Heart left ventricle (tissue), 16 donors: ENCODE data around the gene CLDN7. TPM values are rescaled to one million over a fixed set of nuclear protein-coding genes. Genes with fewer than 3 reads are reported as not detected.
A peak's percentile ranks its signal among the peaks of the same experiment; 100 is the strongest.

Experiments
- ATAC-seq, 4 donors: fragments of 200-7000 bp; cut with Tn5 transposase; one replicate each; pipeline ENCODE4 v1.9.1; 2020 to 2022; ENCODE audit warnings: moderate library complexity in 4 of 4, mild to moderate bottlenecking in 3 of 4, moderate number of reproducible peaks in 1 of 4
- DNase-seq, 5 donors: peaks; one replicate each; pipeline ENCODE4 v3.0.0-alpha.2; 2020
- H3K27ac ChIP-seq, 12 donors: fragments of 200-600 bp; sonication (generic) in 4 of 12; one replicate each; pipeline versions ENCODE4 v1.5.0 to v1.8.0; 2016 to 2022; ENCODE audit warnings: mild to moderate bottlenecking in 2 of 12
- H3K27me3 ChIP-seq, 9 donors: fragments of 200-600 bp; sonication (generic) in 2 of 9; one replicate each; pipeline versions ENCODE4 v1.5.1 to v1.8.0; 2016 to 2022; ENCODE audit warnings: mild to moderate bottlenecking in 3 of 9
- H3K36me3 ChIP-seq, 9 donors: fragments of 200-600 bp; sonication (generic) in 2 of 9; one replicate each; pipeline versions ENCODE4 v1.5.0 to v1.8.0; 2018 to 2022; ENCODE audit warnings: mild to moderate bottlenecking in 2 of 9
- H3K4me1 ChIP-seq, 12 donors: fragments of 200-600 bp; sonication (generic) in 4 of 12; one replicate each; pipeline versions ENCODE4 v1.5.0 to v1.8.0; 2016 to 2022; ENCODE audit warnings: mild to moderate bottlenecking in 3 of 12
- H3K4me3 ChIP-seq, 12 donors: fragments of 200-600 bp; sonication (generic) in 4 of 12; one replicate each; pipeline versions ENCODE4 v1.5.0 to v1.8.0; 2017 to 2022; ENCODE audit warnings: mild to moderate bottlenecking in 9 of 12, moderate library complexity in 4 of 12
- H3K9me3 ChIP-seq, 12 donors: fragments of 200-600 bp; sonication (generic) in 4 of 12; one replicate each; pipeline versions ENCODE4 v1.5.0 to v1.8.0; 2016 to 2022; ENCODE audit warnings: mild to moderate bottlenecking in 1 of 12
- CTCF ChIP-seq, 12 donors: fragments of 200-600 bp; sonication (generic) in 4 of 12; IDR thresholded peaks; one replicate each; pipeline versions ENCODE4 v1.5.0 to v1.8.0; 2018 to 2022; ENCODE audit warnings: antibody characterized with exemption in 12 of 12, mild to moderate bottlenecking in 5 of 12
- POLR2A ChIP-seq, 2 donors: fragments of 450-650 bp; IDR thresholded peaks; one replicate each; pipeline ENCODE4 v1.6.1; 2017; ENCODE audit warnings: antibody characterized with exemption in 2 of 2, mild to moderate bottlenecking in 2 of 2, moderate library complexity in 2 of 2
- WGBS, 4 donors: extraction: QIAGEN DNeasy Blood & Tissue Kit in 2 of 4; methylation state at CpG; one replicate each; pipeline versions ENCODE4 v1.1.5 to v1.1.7; 2013 to 2018; 5-methylcytosine and 5-hydroxymethylcytosine counted together
- intact Hi-C, 10 donors: fragments of 100-400 bp; cut with DNase I; formaldehyde crosslinking; loops; one replicate each; pipeline versions ENCODE4 v1.11.1 to v1.14.2; 2022
- polyA plus RNA-seq, 2 donors: library from polyadenylated mRNA; stranded (reverse); fragments of 200-250 nt; gene quantifications; one replicate each; pipeline ENCODE4 v1.2.3, GENCODE V29; 2013
- total RNA-seq, 9 donors: library from RNA; depleted of rRNA in 2 of 9; stranded (reverse); fragments of >200 nt in 2 of 9; fragmentation: NEBNext Ultra II Directional in 3 of 9; extraction: Animal tissue kit (Norgen Biotek cat#: 25700) in 3 of 9; gene quantifications; one replicate each; pipeline versions ENCODE4 v1.1.0 to v1.2.4, GENCODE V29; 2016 to 2023
- donor health status: ischemic (EF 13 %, LVEDD 7.1; RV severe dilation, severe dysfunction).
- donor health status: healthy with polysubstance abuse.
- donor health status: DM: no; HTN: yes; CAD: no.
- donor health status: DM: no; HTN: no; CAD: no.
- donor health status: ischemic (EF 25% LVEDD 6.9; RV normal size, moderate dysfunction).
- donor health status: ischemic (EF 25% LVEDD 5.7; RV mildly dilated, moderate dysfunction).
- donor health status: healthy.
- donor health status: DM: yes; HTN: yes; CAD: no.
- donor health status: ischemic (EF 35%, LVEDD 5.7; RV mildly dilated, moderate dysfunction).
- donor health status: nonischemic (EF 11% LVEDD 7.7; RV severe dilation, severe dysfunction).
- donor health status: DM: yes; HTN: yes; CAD: no.
- donor health status: PGD.
- donor health status: ischemic (EF 29% LVEDD 5.4; RV normal size, mild dysfunction).
- donor health status: nonischemic (EF 23%, LVEDD 6.1; RV moderate dilation, normal function).

The CLDN7 gene
- total and polyA plus RNA-seq, 11 donors, result 0.36 to 2.6 (median 1.3) TPM; not detected in 2

- ATAC-seq (no peak), DNase-seq (peak in 1 of 5 donors; percentile 53)
- 70 to 80% (median 79%) methylated on average over 12 to 15 of the region's 15 CpGs for WGBS, 4 donors
- intact Hi-C loops, result no loop called here
- H3K4me1 ChIP-seq, result peaks cover 6 to 73% (median 42%) of the 10 kb centered on the region in 12 donors
- no peak overlapping the region for H3K4me3 ChIP-seq
- no peaks in the 10 kb centered on the region for H3K9me3 ChIP-seq
- no peak for TF ChIP-seq CTCF (IDR thresholded peaks at IDR 0.05)
- no peak for TF ChIP-seq POLR2A (IDR thresholded peaks at IDR 0.05)
- no peaks in the 10 kb centered on the region for H3K27me3 ChIP-seq
- H3K36me3 ChIP-seq, result peaks cover 0 to 67% (median 64%) of the 10 kb centered on the region in 9 donors
- peak overlapping the region in 3 of 12 donors; percentile 97 to 99 (median 99) for H3K27ac ChIP-seq
These were observed 39.9 kb downstream of the CLDN7 start for GRCh38 chr17:7222093-7222971.

GRCh38 chr17:7221278-7222092, 40.8 kb downstream of the CLDN7 start:
- H3K9me3 ChIP-seq, result no peaks in the 10 kb centered on the region
- H3K27me3 ChIP-seq, result no peaks in the 10 kb centered on the region
- peak overlapping the region in 10 of 12 donors; percentile 95 to 100 (median 99) for H3K27ac ChIP-seq
- ATAC-seq (no peak), DNase-seq (peak in 1 of 5 donors; percentile 17)
- peak overlapping the region in 10 of 12 donors; percentile 69 to 100 (median 96) for H3K4me3 ChIP-seq
- peaks cover 6 to 81% (median 43%) of the 10 kb centered on the region in 12 donors for H3K4me1 ChIP-seq
- TF ChIP-seq CTCF (IDR thresholded peaks at IDR 0.05) (no peak), POLR2A (IDR thresholded peaks at IDR 0.05) (no peak)
- peaks cover 0 to 59% (median 56%) of the 10 kb centered on the region in 9 donors for H3K36me3 ChIP-seq
- intact Hi-C loops, result loop anchor here in 1 of 10 donors (2.0 kb wide), 1 partner anchor 15 kb away; no protein-coding TSS in a partner anchor
- 67 to 75% (median 71%) methylated on average over 10 of the region's 10 CpGs for WGBS, 4 donors

- H3K9me3 ChIP-seq, result no peaks in the 10 kb centered on the region
- peaks cover 0 to 51% (median 49%) of the 10 kb centered on the region in 9 donors for H3K36me3 ChIP-seq
- ATAC-seq (peak; percentile 3 to 25 (median 8)), DNase-seq (peak; percentile 60 to 67 (median 64))
- H3K27ac ChIP-seq, result peak overlapping the region; percentile 95 to 100 (median 98)
- no peaks in the 10 kb centered on the region for H3K27me3 ChIP-seq
- intact Hi-C loops, result loop anchor here in 1 of 10 donors (2.0 kb wide), 1 partner anchor 16 kb away; no protein-coding TSS in a partner anchor
- TF ChIP-seq CTCF (IDR thresholded peaks at IDR 0.05) (peak in 8 of 12 donors; percentile 12 to 47 (median 36)), POLR2A (IDR thresholded peaks at IDR 0.05) (no peak)
- peaks cover 6 to 89% (median 46%) of the 10 kb centered on the region in 12 donors for H3K4me1 ChIP-seq
- H3K4me3 ChIP-seq, result peak overlapping the region; percentile 69 to 100 (median 96)
- 20 to 30% (median 28%) methylated on average over 10 to 11 of the region's 11 CpGs for WGBS, 4 donors
These were observed 41.5 kb downstream of the CLDN7 start for GRCh38 chr17:7220593-7221277.
